ENCODE data around the gene KCNQ4. TPM values are rescaled to one million over a fixed set of nuclear protein-coding genes. Genes with fewer than 3 reads are reported as not detected.

The KCNQ4 gene
- total and polyA plus RNA-seq, 2 experiments from 2014 or later, result 1.3 to 3.0 TPM

DNA sequence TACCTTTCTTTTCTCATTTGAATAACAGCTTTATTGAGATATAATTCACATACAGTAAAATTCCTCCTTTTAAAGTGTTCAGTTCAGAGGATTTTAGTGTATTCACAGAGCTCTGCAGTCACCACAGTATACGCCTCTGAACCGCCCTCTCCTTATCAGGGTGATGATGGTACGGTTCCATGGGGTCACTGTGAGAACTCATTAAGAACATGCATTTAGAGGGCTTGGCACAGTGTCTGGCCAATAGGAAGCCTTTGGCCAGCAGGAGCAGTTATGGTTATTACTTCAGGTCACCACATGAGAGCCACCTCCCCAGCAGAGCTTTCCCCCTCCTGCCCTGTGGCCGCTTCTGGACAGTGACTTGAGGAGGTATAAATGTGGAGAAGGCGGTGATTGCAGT is 27.3 kb downstream of the KCNQ4 start:
- Mint-ChIP-seq H3K36me3 (ENCODE audit: low read depth) (no peaks in the 10 kb centered on the region; the same call in 2 of the 3 replicates), H3K4me1 (peaks cover 12% of the 10 kb centered on the region), H3K27ac (no peak overlapping the region), H3K9me3 (no peaks in the 10 kb centered on the region), H3K27me3 (ENCODE audit: insufficient read depth, low read depth, poor library complexity) (peaks cover 11% of the 10 kb centered on the region), H3K4me3 (no peak overlapping the region)
- Histone ChIP-seq H2AFZ (no peak overlapping the region), H3K27me3 (ENCODE audit: insufficient read depth) (no peaks in the 10 kb centered on the region), H3K4me2 (no peak overlapping the region), H3K9me2 (ENCODE audit: insufficient read depth) (no peaks in the 10 kb centered on the region), H4K20me1 (replicated peaks; ENCODE audit: insufficient read depth) (no peaks in the 10 kb centered on the region), H3K79me2 (replicated peaks; ENCODE audit: insufficient read depth) (no peaks in the 10 kb centered on the region), H3K4me1 (ENCODE audit: insufficient read depth) (peaks cover 8% of the 10 kb centered on the region), H3K36me3 (ENCODE audit: insufficient read depth) (no peaks in the 10 kb centered on the region), H3F3A (replicated peaks; ENCODE audit: low read depth) (no peaks in the 10 kb centered on the region), H3K27ac (ENCODE audit: low read depth) (no peak overlapping the region), H3K4me3 (no peak overlapping the region)
- TF ChIP-seq EZH2phosphoT487 (IDR thresholded peaks at IDR 0.05; ENCODE audit: unreplicated experiment) (no peak), CREB1 (CRISPR knock-in tag; IDR thresholded peaks at IDR 0.05; ENCODE audit: low read depth) (no peak), ZNF114 (CRISPR knock-in tag; IDR thresholded peaks at IDR 0.05) (no peak), ZNF331 (CRISPR knock-in tag; IDR thresholded peaks at IDR 0.05; ENCODE audit: low read depth) (no peak), JUNB (IDR thresholded peaks at IDR 0.05; ENCODE audit: unreplicated experiment) (no peak)
- TF ChIP-seq, protein P1, sequence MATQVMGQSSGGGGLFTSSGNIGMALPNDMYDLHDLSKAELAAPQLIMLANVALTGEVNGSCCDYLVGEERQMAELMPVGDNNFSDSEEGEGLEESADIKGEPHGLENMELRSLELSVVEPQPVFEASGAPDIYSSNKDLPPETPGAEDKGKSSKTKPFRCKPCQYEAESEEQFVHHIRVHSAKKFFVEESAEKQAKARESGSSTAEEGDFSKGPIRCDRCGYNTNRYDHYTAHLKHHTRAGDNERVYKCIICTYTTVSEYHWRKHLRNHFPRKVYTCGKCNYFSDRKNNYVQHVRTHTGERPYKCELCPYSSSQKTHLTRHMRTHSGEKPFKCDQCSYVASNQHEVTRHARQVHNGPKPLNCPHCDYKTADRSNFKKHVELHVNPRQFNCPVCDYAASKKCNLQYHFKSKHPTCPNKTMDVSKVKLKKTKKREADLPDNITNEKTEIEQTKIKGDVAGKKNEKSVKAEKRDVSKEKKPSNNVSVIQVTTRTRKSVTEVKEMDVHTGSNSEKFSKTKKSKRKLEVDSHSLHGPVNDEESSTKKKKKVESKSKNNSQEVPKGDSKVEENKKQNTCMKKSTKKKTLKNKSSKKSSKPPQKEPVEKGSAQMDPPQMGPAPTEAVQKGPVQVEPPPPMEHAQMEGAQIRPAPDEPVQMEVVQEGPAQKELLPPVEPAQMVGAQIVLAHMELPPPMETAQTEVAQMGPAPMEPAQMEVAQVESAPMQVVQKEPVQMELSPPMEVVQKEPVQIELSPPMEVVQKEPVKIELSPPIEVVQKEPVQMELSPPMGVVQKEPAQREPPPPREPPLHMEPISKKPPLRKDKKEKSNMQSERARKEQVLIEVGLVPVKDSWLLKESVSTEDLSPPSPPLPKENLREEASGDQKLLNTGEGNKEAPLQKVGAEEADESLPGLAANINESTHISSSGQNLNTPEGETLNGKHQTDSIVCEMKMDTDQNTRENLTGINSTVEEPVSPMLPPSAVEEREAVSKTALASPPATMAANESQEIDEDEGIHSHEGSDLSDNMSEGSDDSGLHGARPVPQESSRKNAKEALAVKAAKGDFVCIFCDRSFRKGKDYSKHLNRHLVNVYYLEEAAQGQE (IDR thresholded peaks at IDR 0.05; ENCODE audit: unreplicated experiment), result no peak
- DNase-seq (ENCODE audit: low spot score), result no peak
- ATAC-seq, result no peak

DNA sequence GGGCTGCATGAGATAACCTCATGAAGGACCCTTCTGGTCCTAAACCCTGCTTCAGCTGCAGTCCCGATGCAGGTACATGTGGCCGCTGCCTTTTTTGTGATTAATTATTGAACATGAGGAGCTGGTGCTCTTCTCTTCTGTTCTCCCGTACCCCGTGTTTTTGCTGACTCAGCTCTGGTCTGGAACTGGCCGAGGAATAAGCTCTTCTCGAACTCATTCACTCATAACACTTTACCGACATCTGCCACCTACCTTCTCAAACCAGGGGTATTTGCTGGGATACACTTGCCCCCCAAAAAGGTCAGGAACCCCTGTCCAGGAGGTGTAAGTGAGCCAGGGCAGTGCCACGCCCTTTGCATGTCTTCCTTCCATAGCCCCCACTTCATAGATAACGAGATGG is 31.8 kb downstream of the KCNQ4 start:
- no peaks in the 10 kb centered on the region; the same call in 2 of the 3 replicates for H3K9me3 Mint-ChIP-seq
- Histone ChIP-seq H3K79me2 (replicated peaks; ENCODE audit: insufficient read depth) (no peaks in the 10 kb centered on the region), H3K9me2 (ENCODE audit: insufficient read depth) (no peaks in the 10 kb centered on the region), H3K36me3 (ENCODE audit: insufficient read depth) (no peaks in the 10 kb centered on the region), H4K20me1 (replicated peaks; ENCODE audit: insufficient read depth) (no peaks in the 10 kb centered on the region), H2AFZ (no peak overlapping the region), H3K4me2 (no peak overlapping the region), H3K27ac (ENCODE audit: low read depth) (no peak overlapping the region), H3K4me1 (ENCODE audit: insufficient read depth) (no peaks in the 10 kb centered on the region), H3F3A (replicated peaks; ENCODE audit: low read depth) (no peaks in the 10 kb centered on the region; the same call in 1 of the 2 replicates), H3K4me3 (no peak overlapping the region), H3K27me3 (ENCODE audit: insufficient read depth) (peaks cover 15% of the 10 kb centered on the region; the same call in 1 of the 2 replicates)
- H3K27me3 Mint-ChIP-seq (ENCODE audit: insufficient read depth, low read depth, poor library complexity), result peaks cover 16% of the 10 kb centered on the region
- ATAC-seq (no peak), DNase-seq (ENCODE audit: low spot score) (no peak)
- H3K4me1 Mint-ChIP-seq, result peaks cover 9% of the 10 kb centered on the region; the same call in 2 of the 3 replicates
- H3K36me3 Mint-ChIP-seq (ENCODE audit: low read depth), result no peaks in the 10 kb centered on the region; the same call in 2 of the 3 replicates
- H3K4me3 Mint-ChIP-seq, result no peak overlapping the region; the same call in 2 of the 3 replicates
- TF ChIP-seq STAT1 (IDR thresholded peaks at IDR 0.05; ENCODE audit: unreplicated experiment) (no peak), CREB1 (CRISPR knock-in tag; IDR thresholded peaks at IDR 0.05; ENCODE audit: low read depth) (no peak), NANOG (IDR thresholded peaks at IDR 0.05; ENCODE audit: borderline replicate concordance) (no peak)
- TF ChIP-seq, protein P2, sequence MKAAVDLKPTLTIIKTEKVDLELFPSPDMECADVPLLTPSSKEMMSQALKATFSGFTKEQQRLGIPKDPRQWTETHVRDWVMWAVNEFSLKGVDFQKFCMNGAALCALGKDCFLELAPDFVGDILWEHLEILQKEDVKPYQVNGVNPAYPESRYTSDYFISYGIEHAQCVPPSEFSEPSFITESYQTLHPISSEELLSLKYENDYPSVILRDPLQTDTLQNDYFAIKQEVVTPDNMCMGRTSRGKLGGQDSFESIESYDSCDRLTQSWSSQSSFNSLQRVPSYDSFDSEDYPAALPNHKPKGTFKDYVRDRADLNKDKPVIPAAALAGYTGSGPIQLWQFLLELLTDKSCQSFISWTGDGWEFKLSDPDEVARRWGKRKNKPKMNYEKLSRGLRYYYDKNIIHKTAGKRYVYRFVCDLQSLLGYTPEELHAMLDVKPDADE (IDR thresholded peaks at IDR 0.05), result no peak
- H3K27ac Mint-ChIP-seq, result no peak overlapping the region

Measured in GM23338 (cell line).